ENCODE measurements around the gene KRT32.

GRCh38 chr17:41418116-41418860, 48.9 kb downstream of the KRT32 start:
- TF ChIP-seq POLR2A (IDR thresholded peaks at IDR 0.05) (no peak), POLR2AphosphoS5 (IDR thresholded peaks at IDR 0.05) (no peak)
